Mammary epithelial cell (primary cell): ENCODE data around the gene RTP5.

ENCODE experiments used
- EZH2 ChIP-seq: IDR thresholded peaks from 2 replicates; pipeline ENCODE4 v1.6.1; 2012; ENCODE audit warnings: low read length, inconsistent platforms, borderline replicate concordance
- TF ChIP-seq, protein P1 (sequence below), 2 donors: IDR thresholded peaks in 1 of 2; conservative IDR thresholded peaks in 1 of 2; 2 replicates each; pipeline ENCODE4 v1.5.1; 2011 to 2012; ENCODE audit warnings: inconsistent platforms in 2 of 2, low read length in 2 of 2, mild to moderate bottlenecking in 2 of 2, control low read depth in 1 of 2, low read depth in 1 of 2; ENCODE audit not compliant: insufficient read depth in 1 of 2; ENCODE audit errors: extremely low read depth in 1 of 2

GRCh38 chr2:241879326-241879725 lies 9.8 kb downstream of the RTP5 start:
- TF ChIP-seq, protein P1, sequence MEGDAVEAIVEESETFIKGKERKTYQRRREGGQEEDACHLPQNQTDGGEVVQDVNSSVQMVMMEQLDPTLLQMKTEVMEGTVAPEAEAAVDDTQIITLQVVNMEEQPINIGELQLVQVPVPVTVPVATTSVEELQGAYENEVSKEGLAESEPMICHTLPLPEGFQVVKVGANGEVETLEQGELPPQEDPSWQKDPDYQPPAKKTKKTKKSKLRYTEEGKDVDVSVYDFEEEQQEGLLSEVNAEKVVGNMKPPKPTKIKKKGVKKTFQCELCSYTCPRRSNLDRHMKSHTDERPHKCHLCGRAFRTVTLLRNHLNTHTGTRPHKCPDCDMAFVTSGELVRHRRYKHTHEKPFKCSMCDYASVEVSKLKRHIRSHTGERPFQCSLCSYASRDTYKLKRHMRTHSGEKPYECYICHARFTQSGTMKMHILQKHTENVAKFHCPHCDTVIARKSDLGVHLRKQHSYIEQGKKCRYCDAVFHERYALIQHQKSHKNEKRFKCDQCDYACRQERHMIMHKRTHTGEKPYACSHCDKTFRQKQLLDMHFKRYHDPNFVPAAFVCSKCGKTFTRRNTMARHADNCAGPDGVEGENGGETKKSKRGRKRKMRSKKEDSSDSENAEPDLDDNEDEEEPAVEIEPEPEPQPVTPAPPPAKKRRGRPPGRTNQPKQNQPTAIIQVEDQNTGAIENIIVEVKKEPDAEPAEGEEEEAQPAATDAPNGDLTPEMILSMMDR (conservative IDR thresholded peaks at IDR 0.05 in 1 of 2, IDR thresholded peaks at IDR 0.05 in 1 of 2; ENCODE audit: extremely low read depth in 1 of 2, insufficient read depth in 1 of 2, low read depth in 1 of 2, low read length in 2 of 2), result no peak
- TF ChIP-seq EZH2, result no peak
